SJCRH30 (cell line): Measurements from ENCODE around the gene COPG2. TPM values are rescaled to one million over a fixed set of nuclear protein-coding genes. Genes with fewer than 3 reads are reported as not detected.

Source experiments
- DNase-seq, 2 experiments: peaks; one replicate each; pipeline ENCODE4 v3.0.0-alpha.2; 2015 to 2020
- H3K27ac ChIP-seq: fragments of 250-450 bp; sonication (Bioruptor Pico); 2 replicates; pipeline ENCODE4 v1.5.1; 2020; ENCODE audit warnings: mild to moderate bottlenecking, moderate library complexity
- H3K27me3 ChIP-seq: fragments of 250-450 bp; sonication (Bioruptor Pico); 2 replicates; pipeline ENCODE4 v1.5.1; 2020; ENCODE audit warnings: mild to moderate bottlenecking, moderate library complexity
- H3K36me3 ChIP-seq: fragments of 250-450 bp; sonication (Bioruptor Pico); 2 replicates; pipeline ENCODE4 v1.5.1; 2020; ENCODE audit warnings: mild to moderate bottlenecking, moderate library complexity
- H3K4me1 ChIP-seq: fragments of 250-450 bp; sonication (Bioruptor Pico); 2 replicates; pipeline ENCODE4 v1.5.1; 2020; ENCODE audit warnings: mild to moderate bottlenecking, moderate library complexity
- H3K4me3 ChIP-seq: fragments of 250-450 bp; sonication (Bioruptor Pico); 2 replicates; pipeline ENCODE4 v1.5.1; 2020; ENCODE audit warnings: mild to moderate bottlenecking, moderate library complexity
- H3K9me3 ChIP-seq: fragments of 250-450 bp; sonication (Bioruptor Pico); replicated peaks from 2 replicates; pipeline ENCODE4 v1.5.1; 2020; ENCODE audit warnings: mild to moderate bottlenecking, moderate library complexity
- total RNA-seq: library from RNA; depleted of rRNA; stranded (reverse); fragments of >200 nt; shearing (Covaris generic); gene quantifications from 2 replicates; pipeline ENCODE4 v1.2.3, GENCODE V29; 2014; rRNA removed

COPG2 gene
- total RNA-seq, 1 experiment from 2014 or later: 53.9 TPM

DNA sequence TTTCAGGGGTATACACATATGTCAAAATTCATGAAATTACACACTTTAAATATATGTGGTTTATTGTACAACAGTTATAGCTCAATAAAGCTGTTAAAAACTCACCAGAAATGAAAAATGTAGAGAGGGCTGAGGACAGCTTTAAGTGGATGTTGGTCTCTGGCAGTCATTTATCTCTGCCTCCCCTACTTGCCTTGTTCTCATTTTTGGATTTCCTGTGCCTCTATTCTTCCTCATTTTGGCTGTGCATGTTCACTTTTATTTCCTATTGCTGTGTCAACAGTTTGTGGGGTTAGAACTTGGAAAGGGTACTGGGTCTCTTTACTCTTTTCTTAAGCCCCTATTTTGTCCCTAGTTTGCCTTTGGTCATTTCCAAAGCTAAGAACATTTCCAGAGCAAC is 195.3 kb downstream of the COPG2 start:
- Histone ChIP-seq H3K36me3 (no peaks in the 10 kb centered on the region), H3K27ac (no peak overlapping the region), H3K4me1 (no peaks in the 10 kb centered on the region), H3K9me3 (peaks cover 9% of the 10 kb centered on the region; the same call in 1 of the 2 replicates), H3K27me3 (no peaks in the 10 kb centered on the region), H3K4me3 (no peak overlapping the region)
- DNase-seq: no peak

DNA sequence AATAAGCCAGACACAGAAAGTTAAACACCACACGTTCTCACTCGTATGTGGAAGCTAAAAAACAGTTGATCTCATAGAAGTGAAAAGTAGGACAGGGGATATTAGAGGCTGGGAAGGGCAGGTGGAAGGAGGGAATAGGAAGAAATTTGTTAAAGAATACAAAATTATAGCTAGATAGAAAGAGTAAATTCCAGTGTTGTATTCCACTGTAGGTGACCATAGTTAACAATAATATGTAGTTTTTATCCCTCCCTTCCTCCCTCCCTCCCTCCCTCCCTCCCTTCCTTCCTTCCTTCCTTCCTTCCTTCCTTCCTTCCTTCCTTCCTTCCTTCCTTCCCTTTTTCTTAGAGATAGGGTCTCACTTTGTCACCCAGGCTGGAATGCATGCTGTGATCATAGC is 196.6 kb downstream of the COPG2 start:
- H3K36me3 ChIP-seq: no peaks in the 10 kb centered on the region
- H3K27me3 ChIP-seq: no peaks in the 10 kb centered on the region
- DNase-seq: no peak
- H3K4me3 ChIP-seq: no peak overlapping the region
- H3K9me3 ChIP-seq: no peaks in the 10 kb centered on the region
- H3K4me1 ChIP-seq: no peaks in the 10 kb centered on the region
- H3K27ac ChIP-seq: no peak overlapping the region

DNA sequence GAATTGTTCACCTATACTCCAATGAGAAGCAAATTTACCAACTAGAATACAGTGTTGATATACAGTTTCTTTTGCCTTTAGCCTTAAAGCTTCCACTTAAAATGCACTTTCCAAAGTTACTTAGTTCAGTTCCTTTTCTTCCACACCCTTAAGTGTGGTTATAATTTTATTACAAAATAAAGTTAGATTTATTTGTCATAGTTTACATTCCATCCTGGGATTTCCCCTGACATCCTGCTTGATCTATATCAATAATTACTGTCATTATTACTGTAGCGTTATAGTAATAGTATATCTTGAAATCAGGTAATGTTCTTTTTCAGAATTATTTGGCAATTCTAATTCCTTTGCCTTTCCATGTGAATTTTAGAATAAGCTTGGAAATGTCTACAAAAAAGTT is 199.9 kb downstream of the COPG2 start:
- no peak overlapping the region for H3K27ac ChIP-seq
- H3K4me3 ChIP-seq: no peak overlapping the region

DNA sequence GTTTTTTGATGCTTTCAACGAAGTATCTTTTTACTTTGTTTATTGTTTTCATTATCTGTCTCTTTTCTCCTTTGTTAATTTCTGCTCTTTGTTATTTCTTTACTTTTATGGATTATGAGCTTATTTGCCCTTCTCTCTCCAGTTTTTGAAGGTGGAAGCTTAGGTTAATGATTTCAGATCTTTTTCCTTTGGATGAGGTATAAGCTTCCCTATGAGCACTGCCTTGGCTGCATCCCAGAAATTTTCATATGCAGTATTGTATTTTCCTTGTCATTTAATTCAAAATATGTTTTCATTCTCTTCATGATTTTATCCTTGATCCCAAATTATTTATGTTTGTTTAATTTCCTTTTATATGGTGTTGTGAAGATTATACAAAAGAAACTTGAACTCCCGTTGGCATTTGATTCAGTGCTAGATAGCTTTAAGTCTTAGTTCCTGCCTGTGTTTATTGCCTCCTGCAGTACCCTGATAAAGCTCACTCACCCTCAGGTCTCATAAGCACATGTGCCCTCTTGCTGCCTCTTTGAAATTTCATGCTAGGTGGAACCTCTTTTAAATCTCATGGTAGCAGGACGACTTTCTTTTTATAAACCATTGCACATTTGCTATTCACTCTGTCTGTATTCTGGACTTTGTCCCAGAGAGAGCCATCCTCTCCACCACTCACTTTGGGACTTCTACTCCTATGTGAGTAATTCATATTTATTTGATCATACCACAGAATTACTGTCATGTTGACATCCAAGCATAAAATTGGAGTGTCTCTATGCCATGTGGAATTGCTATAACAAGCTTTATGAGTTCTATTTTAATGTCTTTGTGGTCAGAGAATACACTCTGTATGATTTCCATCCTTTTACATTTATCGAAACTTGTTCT is 204.8 kb downstream of the COPG2 start:
- Histone ChIP-seq H3K4me3 (no peak overlapping the region), H3K27me3 (no peaks in the 10 kb centered on the region), H3K27ac (no peak overlapping the region), H3K9me3 (peaks cover 6% of the 10 kb centered on the region), H3K36me3 (no peaks in the 10 kb centered on the region), H3K4me1 (no peaks in the 10 kb centered on the region)
- no peak for DNase-seq

More for the DNA sequence above, 199.9 kb downstream of the COPG2 start:
- no peak for DNase-seq
- H3K36me3 ChIP-seq: no peaks in the 10 kb centered on the region
- no peaks in the 10 kb centered on the region for H3K9me3 ChIP-seq
- no peaks in the 10 kb centered on the region for H3K27me3 ChIP-seq
- no peaks in the 10 kb centered on the region for H3K4me1 ChIP-seq

DNA sequence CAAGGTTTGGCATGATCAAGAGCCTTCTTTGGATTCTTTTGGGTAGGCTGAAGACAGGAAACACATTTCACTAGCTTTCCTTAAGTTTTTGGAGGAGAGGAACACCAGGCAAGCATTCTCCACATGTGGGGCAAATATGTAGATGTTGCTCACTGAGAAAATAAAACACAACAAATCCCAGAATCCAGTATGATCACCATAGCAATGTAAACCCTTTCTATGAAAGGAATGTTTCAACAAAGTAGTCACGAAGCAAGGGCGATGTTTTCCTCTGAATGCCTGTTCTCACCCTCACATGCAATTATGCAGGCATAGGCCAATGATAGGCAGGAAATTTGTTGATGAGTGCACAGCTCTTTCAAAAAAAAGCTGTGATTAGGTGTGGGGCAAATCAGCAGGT is 207.3 kb downstream of the COPG2 start:
- Histone ChIP-seq H3K4me1 (no peaks in the 10 kb centered on the region), H3K27ac (no peak overlapping the region), H3K4me3 (no peak overlapping the region), H3K9me3 (peaks cover 6% of the 10 kb centered on the region), H3K36me3 (no peaks in the 10 kb centered on the region), H3K27me3 (no peaks in the 10 kb centered on the region)
- no peak for DNase-seq

DNA sequence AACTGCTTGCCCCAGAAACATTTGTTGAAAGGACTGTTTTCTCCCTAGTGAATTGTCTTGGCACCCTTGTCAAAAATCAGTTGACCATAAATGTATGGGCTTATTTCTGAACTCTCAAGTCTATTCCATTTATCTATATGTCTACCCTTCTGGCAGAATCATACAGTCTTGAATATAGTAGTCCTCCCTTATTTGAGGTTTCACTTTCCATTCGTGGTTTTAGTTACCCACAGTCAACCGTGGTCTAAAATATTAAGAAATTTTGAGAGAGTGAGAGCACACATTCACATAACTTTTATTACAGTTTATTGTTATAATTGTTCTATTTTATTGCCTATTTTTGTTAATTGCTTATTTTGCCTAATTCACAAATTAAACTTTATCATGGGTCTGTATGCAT is 210.3 kb downstream of the COPG2 start:
- no peak overlapping the region for H3K4me3 ChIP-seq
- DNase-seq: no peak
- no peak overlapping the region for H3K27ac ChIP-seq
- H3K27me3 ChIP-seq: no peaks in the 10 kb centered on the region
- peaks cover 6% of the 10 kb centered on the region for H3K9me3 ChIP-seq
- H3K4me1 ChIP-seq: peaks cover 1% of the 10 kb centered on the region; the same call in 1 of the 2 replicates
- no peaks in the 10 kb centered on the region for H3K36me3 ChIP-seq

Other genes with a start within 250 kb of the COPG2 start
- 39.4 and 39.9 TPM in 2 replicates for gene CEP41, start 227.7 kb downstream of the COPG2 start, total RNA-seq
- gene MEST, start 176.7 kb downstream of the COPG2 start, total RNA-seq: 1,979 and 2,085 TPM in 2 replicates
- not detected in 2 replicates for gene TSGA13, start 17.8 kb upstream of the COPG2 start, total RNA-seq
- gene KLF14, start 65.5 kb upstream of the COPG2 start, total RNA-seq: 1.2 and 1.6 TPM in 2 replicates